NAMALWA (cell line): ENCODE results near the gene ZNF333.

Experiments
- DNase-seq: peaks from one replicate; pipeline ENCODE4 v3.0.0-alpha.2; 2015; ENCODE audit warnings: low spot score

ZNF333 gene

DNA sequence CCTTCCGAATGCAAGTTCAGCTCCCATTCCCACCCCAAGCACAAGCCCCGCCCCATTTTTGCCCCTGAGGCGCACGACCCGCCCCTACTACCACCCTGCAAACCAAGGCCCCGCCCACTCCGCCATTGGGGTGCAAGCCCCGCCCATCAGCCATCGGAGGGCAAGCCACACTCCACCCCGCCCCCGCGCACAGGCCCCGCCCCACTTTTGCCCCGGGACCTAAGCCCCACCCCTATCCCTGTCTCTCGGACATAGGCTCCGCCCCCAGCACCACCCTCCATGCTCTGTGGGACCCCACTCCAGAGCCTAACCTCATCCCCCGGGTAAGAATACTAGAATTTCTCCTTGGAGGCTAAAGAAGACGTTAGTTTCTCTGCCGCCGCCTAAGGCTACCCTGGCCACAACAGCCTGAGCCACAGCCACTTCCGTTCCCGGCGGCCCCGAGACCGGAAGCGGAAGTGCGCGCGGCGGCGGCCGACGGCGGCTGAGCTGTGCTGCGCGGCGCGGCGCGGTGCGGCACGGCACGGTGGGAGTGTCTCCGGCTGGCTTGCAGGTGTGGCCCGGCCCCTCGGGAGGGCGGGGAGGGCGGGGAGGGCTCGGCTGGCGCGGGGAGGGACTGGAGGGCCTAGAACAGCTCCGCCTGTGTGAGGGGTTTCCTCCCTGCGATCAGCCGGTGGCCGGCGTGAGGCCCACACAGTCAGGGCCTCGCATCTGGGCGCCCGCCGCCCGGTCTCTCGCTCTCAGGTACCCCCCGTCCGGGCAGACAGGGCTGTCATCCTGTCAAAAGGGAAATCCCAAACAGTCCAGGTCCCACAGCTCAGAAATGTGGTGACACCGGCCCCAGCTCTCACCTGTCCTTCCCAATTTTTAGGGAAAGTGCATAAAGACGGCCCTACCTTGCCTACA, at the start of gene ZNF333:
Gene ZNF333 (plus strand): TSS at position 451 of the 906 bp plus-strand sequence. CDS start 3,444 bp downstream, outside the sequence.
- DNase-seq, result peak; percentile 93

DNA sequence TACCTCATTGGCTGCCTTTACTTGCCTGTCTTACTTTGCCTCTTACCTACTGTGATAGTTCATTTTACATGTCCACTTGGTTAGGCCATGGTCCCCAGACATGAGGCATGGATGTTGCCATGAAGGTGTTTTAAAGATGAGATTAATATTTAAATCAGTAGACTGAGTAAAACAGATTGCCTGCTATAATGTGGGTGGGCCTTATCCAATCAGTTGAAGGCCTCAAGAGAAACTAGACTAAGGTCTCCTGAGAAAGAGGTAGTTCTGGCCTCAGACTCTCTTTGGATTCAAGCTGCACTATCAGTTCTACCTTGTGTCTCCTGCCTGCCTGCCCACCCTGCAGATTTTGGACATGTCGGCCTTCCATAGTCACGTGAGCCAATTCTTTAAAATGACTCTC, 41.3 kb upstream of the ZNF333 start:
- no peak for DNase-seq

DNA sequence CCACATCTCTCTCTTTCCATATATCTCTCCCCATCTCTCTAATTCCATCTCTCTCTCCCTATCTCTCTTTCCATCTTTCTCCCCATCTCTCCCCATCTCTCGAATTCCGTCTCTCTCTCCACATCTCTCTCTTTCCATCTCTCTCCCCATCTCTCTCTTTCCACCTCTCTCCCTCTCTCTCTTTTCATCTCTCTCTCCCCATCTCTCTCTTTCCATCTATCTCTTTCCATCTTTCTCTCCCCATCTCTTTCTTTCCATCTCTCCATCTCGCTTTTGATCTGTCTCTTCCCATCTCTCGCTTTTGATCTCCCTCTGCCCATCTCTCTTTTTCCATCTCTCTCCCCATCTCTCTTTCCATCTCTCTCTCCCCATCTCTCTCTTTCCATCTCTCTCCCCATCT, 40.8 kb upstream of the ZNF333 start:
- no peak for DNase-seq

GRCh38 chr19:14650161-14650560, 39.7 kb upstream of the ZNF333 start:
- no peak for DNase-seq

DNA sequence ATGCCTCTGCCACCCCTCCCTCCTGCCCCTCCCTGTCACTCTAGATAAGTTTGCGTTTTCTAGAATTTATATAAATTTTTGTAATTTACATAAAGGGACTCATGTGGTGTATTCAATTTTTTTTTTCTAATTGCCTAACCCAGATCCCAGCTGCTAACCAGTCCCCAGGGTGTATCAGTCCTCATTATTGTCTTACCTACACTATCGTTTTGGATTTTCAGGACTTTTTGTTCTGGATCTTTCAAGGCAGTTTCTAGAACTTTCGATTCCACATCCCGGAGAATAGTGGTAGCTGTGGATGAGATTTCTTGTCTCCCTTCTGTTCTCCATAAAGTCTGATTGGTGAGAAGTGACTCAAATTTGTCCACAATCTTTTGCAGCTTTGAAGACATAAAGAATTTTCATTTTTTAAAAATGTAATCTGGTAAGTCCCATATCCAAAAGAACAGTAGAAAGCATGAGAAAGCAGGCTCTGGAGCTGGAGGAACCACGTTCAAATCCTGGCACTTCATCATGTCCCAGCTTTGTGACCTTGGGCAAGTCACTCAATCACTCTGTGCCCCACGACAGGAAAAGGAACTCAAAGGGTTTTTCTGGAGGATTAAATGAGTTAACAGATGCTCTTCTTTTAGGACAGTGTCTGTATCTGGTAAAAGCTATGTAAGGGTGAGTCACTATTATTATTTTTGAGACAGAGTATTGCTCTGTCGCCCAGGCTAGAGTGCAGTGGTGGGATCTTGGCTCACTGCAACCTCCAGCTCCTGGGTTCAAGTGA, 34.9 kb upstream of the ZNF333 start:
- DNase-seq, result no peak

- DNase-seq, result no peak
These were observed 34.1 kb upstream of the ZNF333 start for GRCh38 chr19:14655726-14656125.

GRCh38 chr19:14659874-14660489, 29.9 kb upstream of the ZNF333 start:
- DNase-seq, result no peak

DNA sequence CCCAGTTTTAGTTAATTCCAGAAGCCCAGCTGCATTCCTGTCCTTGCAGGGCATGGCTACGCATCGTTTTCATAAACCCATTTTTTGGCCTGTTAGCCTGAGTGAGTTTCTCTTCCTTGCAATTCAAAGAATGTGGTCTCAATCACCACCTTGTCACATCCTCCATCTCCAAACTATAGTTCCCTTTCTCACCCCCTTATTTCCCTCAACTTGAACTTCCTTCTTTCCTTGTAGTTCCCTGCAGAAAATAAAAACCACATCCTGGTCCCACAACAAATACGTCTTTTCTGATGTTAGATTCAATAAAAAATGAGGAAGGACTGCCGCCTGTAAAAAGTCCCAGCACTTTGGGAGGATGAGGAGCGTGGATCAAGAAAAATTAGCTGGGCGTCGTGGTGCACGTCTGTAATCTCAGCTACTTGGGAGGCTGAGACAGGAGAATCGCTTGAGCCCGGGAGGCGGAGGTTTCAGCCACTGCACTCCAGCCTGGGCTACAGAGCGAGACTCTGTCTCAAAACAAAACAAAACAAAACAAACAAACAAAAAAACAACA, 28.4 kb upstream of the ZNF333 start:
- no peak for DNase-seq

GRCh38 chr19:14669940-14670339, 19.9 kb upstream of the ZNF333 start:
- DNase-seq, result no peak

DNA sequence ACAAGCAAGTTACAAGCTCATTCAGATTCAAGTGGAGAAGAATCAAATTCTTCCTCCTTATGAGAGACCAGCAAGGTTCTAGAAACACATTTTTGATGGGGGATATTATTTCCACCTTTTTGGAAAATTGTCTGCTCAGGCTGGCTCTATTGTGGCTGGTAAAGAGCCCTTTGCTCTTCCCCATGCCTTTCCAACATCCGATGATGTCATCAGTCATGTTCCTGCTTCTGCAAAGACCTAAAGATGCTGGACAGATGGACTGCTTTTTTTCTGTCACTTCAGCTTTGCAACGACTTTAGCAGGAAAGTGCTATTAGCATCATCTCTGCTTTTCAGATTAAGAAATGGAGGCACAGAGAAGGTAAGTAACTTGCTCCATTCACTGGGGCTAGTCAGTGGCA, 19.4 kb upstream of the ZNF333 start:
- no peak for DNase-seq

DNA sequence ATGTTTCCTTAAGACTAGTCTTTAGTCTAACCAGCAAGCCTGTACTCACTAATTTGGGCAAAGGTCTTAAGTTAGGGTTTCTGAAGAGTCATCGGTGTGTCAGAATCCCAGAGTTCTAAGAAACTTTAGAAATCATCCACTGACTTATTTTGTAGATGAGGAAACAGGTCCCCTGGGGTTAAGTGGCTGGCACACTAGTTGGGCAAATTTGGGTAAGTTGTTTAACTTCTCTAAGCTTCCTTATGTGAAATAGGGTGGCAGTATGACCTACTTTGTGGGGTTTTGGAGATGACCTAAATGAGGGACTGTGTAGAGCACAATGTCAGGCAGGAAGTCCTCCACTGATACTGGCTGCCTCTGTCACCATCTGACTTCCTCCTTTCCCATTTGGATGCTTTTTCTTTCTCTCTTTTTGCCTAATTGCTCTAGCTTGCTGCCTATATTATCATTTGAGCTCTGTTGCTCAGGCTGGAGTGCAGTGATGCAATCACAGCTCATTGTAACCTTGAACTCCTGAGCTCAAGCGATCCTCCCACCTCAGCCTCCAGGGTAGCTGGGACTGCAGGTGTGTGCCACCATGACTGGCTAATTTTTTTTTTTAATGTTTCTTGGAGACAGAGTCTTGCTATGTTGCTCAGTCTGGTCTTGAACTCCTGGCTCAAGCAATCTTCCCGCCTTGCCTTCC, 17.5 kb upstream of the ZNF333 start:
- no peak for DNase-seq

- DNase-seq, result no peak
These were observed 16.8 kb upstream of the ZNF333 start for GRCh38 chr19:14673088-14673487.

DNA sequence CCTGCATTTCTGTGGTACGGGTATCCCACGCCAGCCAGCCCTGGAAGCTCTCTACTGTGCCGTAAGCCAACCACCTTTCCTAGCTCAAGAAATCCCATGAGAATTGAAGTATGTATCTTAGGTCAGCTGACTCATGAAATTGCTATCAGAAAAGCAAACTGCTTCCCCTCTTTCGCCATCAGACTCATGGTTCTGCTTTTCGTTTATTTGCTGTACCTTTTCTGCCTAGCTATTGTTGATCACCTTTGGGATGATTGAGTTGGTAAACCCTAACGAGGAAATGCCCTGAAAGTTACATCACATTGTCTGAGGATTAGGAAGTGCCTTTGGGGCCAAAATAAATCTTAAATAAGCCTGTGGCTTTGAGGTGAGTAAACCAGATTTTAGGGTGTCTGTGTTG, 15.1 kb upstream of the ZNF333 start, which contains the start of gene ADGRE3:
Gene ADGRE3 (minus strand): TSS at position 81 of the 400 bp plus-strand sequence. CDS start 74 bp downstream, at position 7.
- DNase-seq, result no peak

DNA sequence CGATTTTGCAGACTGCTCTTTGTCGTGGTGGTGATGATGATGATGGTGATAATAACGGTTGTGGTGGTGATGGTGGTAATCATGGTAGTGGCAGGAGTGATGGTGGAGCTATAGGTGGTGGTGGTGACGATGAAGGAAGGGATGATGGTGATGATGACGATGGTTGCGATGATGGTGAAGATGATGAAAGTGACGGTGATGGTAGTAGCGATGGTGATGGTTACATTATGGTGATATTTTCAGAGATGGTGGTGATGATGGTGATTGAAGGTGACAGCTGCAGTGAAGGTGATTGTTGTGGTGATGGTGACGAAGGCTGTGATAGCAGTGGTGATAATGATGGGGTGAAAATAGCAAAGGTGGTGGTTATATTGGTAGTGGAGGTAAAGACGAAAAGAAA, 13.1 kb upstream of the ZNF333 start:
- DNase-seq, result no peak

- no peak for DNase-seq
These were observed 12.4 kb upstream of the ZNF333 start for GRCh38 chr19:14677464-14677863.

- DNase-seq, result no peak
These were observed 11.6 kb upstream of the ZNF333 start for GRCh38 chr19:14678199-14678598.

GRCh38 chr19:14682084-14682483, 7.8 kb upstream of the ZNF333 start:
- DNase-seq, result no peak

- no peak for DNase-seq
These were observed 6.4 kb upstream of the ZNF333 start for GRCh38 chr19:14683439-14683838.

DNA sequence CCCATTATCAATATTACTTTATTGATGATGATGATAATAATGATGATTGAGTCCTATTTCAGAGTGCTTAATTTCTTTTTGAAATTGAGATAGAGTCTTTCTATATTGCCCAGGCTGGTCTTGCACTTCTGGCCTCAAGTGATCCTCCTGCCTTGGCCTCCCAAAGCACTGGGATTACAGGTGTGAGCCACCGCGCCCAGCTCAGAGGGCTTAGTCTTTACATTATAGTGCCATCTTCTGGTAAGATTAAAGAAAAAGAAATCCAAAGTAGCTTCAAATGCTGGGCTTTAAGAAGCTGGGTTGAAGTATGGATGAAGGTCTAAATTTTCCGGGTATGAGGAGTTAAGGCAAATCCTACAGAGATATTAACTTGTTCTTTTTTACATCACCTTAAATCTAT, 3.4 kb upstream of the ZNF333 start:
- peak; percentile 53 for DNase-seq

- no peak for DNase-seq
These were observed 4.9 kb downstream of the ZNF333 start for GRCh38 chr19:14694641-14695266.

DNA sequence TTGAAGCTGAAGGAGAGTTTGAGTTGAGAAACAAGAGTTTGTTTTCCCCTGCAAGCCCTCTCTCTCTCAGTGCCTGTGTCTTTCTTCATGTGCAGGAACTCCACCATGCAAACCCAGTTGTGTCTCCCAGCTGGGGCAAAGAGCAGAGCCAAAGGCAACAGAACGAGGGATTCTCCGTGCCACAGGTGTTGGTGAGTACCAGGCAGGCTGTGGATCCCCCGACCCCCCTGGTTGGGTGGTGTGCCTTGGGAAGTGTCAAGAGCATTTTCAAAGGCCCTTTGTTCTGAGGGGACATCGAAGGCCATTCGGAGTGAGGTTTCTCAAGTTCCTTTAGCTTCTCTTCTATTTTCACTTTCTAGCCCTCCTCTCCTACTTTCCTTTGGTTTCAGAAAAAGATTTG, 5.6 kb downstream of the ZNF333 start:
- DNase-seq, result no peak
